Measurements from ENCODE around the gene SLC6A17.

Gene SLC6A17

DNA sequence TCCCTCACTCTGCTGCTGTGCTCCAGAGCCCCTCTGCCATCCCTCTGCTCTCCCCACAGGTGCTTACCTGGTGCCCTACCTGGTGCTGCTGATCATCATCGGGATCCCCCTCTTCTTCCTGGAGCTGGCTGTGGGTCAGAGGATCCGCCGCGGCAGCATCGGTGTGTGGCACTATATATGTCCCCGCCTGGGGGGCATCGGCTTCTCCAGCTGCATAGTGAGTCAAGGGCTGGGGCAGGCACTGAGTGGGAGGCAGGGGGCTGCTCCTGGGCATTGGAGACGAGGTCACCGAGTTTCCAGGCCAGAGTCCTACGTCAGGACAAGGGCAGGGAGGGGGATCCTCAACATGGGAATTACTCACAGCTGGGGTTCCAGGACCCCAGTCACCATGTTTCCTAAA, 21.7 kb downstream of the SLC6A17 start:
- no peak for DNase-seq (ENCODE audit: low read depth in 2 of 3, low spot score in 2 of 3)

DNA sequence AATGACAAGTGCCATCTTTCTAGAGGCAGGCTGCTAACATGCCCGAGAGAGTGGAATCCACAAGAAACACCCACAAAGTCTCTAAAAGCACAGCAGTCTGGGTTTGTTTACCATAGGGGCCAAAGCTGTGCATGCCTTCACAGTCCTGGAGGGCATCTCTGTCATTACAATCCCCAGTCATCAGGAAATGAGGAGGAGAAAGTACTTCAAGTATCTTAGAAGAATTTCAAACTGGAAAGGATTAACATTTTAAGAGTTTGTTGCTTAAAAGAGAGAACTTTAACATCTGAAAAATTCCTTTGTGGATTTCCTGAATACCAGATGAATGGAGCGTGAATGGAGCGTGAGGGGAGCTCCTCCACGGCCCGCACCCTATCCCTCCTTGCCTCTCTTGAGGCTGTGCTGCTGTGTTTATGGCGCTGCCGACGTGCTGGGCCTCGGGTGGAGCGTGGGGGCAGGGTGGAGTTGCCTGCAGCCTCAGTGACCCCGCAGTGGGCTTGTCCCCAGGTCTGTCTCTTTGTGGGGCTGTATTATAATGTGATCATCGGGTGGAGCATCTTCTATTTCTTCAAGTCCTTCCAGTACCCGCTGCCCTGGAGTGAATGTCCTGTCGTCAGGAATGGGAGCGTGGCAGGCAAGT, 23.3 kb downstream of the SLC6A17 start:
- no peak for DNase-seq (ENCODE audit: low read depth in 2 of 3, low spot score in 2 of 3)

DNA sequence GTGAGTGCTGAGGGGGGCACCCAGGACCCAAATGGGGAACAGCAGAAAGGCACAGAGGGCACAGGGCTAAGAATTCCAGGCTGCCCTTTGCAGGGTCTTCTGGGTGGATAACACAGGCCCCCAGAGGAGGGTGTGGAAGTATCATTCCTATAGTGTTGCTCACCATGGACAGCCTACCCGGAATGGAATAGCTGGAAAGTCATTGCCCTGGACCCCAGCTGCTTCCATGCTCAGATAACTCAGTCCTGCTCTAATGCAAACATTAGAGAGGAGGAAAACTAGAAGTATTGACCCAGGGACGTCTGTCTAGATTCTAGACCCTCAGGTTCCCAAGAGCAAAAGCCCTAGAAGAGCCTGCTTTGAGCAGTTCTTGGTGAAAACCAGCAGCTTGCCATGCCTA, 24.7 kb downstream of the SLC6A17 start:
- no peak for DNase-seq (ENCODE audit: low read depth in 2 of 3, low spot score in 2 of 3)

DNA sequence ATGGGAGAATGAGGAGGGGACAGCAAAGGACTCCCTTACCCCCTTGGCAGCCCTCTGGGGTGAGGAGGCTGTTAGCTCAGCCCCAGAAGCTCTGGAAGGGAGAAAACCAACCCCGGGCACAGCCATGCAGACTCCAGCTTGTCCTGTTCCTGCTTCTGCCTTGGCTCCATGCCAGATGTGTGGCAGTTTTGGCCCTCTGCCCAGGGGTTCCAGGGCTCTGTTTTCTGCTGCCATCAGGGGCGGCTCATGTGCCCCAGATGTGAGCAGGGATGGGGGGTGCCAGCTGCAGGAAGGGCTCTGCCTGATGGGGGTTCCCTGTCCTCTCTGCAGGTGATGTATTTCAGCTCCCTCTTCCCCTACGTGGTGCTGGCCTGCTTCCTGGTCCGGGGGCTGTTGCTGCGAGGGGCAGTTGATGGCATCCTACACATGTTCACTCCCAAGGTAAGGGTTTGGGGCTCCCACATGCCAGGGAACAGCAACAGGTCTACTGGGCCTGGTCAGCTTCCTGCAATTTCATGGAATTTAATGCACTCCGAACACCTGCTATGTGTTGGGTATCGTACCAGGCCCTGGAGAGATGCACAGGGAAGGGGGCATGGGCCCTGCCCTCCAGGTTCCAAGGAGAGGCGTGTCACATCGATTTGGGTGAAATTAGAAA, 26.1 kb downstream of the SLC6A17 start:
- DNase-seq (ENCODE audit: low read depth in 2 of 3, low spot score in 2 of 3), result no peak

DNA sequence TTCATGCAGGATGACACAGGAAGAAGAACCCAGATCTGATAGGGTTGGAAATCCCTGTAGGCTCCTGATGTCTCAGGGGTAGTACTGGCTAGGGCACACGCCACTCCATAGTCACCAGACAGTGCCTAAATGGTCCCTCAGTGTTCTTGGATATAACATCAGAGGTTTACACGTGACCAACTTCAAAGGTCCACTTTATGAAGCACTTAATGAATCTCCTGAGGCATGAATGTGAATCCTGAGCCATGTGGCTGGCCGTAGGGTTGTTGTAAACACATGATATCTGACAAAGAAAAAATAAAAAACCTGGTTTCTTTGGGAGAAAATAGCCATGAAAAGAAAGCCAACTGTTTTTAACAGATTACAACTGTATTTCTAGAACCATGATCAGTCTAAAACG, 27.5 kb downstream of the SLC6A17 start:
- DNase-seq (ENCODE audit: low read depth in 2 of 3, low spot score in 2 of 3), result no peak

DNA sequence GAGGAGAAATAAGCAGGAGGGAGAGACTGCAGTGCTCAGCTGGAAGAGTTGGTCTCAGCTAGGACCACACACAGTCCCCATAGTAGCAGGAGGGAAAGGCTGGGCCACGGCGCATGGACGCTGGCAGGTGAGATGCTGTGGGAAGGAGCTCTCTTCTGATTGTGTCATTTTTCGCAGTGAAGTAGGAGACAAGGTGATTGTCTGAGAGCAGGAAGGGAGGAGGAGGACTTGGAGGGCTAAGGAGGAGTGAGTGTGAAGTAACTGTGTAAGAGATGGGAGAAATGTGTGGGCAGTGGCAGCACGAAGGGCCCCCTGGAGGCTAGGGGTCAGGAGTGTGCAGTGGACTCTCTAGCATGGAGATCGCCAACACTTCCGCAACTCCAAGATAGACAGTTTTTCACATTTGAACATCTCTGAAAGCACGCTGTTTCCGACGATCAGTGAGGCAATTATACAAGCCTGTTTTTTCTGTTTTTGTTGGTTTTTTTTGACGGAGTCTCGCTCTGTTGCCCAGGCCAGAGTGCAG, 33.4 kb downstream of the SLC6A17 start:
- no peak for DNase-seq (ENCODE audit: low read depth in 2 of 3, low spot score in 2 of 3)

DNA sequence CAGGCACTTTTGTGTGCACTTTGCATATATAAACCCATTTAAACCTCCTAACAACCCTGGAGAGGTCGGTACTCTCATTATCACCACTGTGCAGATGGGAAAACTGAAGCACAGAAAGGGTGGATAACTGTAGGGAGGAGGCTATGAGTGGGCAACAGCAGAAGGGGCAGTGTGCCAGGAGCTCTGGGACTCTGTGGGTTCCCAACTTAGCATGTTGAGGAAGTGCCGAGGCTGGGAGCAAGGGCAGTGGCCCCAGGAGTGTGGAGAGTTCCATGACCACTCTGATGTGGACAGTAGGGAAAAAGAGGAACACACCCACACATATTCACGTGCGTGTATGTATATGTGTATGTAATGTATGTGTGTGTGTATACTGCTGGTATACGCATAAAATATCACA, 34.2 kb downstream of the SLC6A17 start:
- no peak for DNase-seq (ENCODE audit: low read depth in 2 of 3, low spot score in 2 of 3)

DNA sequence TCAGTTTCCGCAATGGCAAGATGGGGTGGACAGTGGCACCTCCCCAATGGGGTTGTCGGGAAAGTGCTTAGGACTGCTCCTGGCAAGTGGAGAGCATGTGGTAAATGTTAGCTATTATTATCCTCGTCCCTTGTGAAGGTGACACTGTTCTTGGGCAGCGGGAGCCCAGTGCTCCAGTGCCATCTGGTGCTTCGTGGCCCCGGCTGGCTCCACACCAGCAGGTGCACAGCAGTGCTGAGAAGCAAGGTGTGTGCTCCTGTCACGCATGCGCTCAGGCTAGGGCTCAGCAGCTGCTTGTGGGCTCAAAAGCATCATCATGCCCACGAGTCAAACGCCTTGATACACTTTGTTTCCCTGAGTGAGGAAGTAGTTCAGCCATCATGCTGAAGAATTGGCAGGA, 34.9 kb downstream of the SLC6A17 start:
- no peak for DNase-seq (ENCODE audit: low read depth in 2 of 3, low spot score in 2 of 3)

DNA sequence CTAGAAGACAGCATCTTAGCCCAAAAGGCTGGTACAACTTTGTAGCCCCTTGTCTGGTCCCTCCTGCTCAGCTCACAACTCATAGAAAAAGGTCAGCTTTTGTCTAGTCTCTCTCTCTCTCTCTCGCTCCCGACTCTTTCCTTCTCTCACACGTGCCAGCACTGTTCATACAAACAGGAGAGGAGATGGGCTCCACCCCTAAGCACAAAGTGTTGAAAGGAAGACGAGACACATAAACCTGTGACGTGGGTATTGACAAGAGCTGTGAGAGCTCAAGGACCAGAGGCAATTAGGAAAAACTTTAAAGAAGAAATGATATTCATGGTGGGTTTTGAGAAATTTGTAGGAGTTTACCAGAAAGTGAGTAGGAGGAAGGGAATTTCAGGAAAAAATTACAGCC, 36.3 kb downstream of the SLC6A17 start:
- no peak for DNase-seq (ENCODE audit: low read depth in 2 of 3, low spot score in 2 of 3)

DNA sequence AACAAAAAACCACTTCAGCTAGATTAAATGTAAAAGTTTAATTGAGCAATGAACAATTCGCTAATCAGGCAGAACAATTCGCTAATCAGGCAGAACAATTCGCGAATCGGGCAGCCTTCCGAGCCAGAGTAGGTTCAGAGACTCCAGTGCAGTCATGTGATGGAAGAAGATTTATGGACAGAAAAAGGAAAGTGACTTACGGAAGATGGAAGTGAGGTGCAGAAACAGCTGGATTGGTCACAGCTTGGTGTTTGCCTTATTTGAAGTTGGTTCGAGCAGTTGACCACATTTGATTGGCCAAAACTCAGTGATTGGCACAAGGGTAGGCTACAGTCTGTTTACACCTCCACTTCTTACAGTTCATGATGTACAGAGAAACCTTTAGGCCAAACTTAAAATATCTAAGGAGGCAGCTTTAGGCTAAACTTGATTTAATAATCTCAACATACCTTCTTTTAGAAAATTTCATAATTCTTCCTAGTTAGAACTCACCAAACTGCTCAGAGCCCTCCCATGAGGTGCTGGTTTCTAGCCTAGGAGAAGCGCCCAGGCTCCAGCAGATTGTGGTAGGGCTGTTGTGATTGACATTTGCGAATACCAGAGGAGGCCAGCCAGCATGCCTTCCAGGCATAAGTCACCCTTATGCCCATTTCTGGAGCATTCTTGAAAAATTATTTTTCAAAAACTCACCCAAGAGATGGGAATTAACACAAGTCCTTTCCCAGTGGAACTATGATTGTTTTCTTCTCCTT, 37.0 kb downstream of the SLC6A17 start:
- no peak for DNase-seq (ENCODE audit: low read depth in 2 of 3, low spot score in 2 of 3)

DNA sequence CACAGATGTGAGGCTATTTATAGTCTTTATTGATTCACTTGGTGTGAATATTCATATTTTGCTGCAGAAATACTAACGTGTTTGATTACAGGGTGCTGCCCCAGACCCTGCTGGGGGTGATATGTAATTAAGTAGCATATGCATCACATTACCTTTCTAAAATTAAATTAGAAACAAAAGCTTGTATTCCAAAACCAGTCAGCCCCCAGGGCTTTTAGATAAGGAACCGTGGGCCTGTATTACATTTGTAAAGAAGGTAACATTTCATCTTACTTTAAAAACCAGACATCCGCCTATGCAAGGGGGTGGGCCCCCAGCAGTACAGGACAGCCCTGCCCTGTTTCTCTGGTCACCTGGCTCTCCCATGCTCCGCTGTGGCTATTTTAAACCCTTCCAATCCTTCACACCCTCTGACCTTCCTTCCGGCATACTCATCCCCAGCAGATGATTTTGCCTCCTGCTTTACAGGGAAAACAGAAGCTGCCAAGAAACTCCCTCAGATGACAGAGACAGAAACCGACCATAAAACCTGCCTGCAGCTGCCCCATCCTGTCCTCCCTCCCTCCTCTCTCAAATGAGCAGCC, 37.8 kb downstream of the SLC6A17 start:
- DNase-seq (ENCODE audit: low read depth in 2 of 3, low spot score in 2 of 3), result no peak

DNA sequence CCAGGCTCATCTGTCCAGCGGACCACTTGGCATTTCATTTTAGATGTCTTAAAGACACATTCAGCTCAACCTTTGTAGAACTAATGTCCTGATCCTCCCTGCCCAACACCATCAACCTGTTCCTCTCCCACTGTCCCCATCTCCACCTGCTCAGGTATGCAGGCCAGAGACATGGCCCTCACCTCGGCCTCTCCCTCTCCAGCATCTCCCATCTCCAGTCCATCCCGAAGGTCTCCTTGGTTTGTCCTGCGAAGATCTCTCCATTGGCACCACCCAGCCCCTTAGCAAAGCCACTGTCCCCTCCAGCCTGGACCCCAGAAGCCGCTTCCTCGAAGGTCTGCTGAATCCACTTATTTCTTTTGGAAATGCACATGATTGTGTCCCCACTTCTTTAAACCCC, 38.9 kb downstream of the SLC6A17 start:
- DNase-seq (ENCODE audit: low read depth in 2 of 3, low spot score in 2 of 3), result no peak

DNA sequence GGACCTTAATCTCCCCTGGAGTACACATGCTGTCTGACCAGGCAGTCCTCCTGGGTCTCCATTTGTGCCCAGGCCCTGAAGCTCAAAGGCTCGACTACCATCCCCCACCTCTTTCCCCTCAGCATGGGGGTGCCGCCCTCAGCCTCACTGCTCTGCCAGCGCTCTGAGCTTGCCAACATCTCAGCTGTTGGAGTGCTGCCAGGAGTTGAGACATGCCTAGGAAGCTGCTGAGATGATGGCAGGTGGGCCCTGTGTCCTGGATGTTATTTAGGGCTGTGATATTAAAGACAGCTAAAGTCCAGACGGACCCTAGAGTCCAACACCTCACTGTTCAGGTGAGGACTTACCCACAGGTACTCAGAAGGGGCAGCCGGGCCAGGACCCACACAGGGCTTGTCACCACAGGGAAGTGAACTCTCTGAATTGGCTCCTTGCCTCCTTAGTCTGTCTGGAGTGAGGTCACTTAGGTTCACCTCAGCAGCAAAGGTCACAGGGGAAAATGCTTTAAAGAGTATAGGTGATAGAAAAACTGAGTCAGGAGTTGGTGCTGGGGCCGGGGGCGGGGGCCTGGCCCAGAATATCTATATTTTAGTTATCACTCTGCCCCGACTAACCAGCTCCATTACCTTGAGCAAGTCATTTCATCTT, 40.1 kb downstream of the SLC6A17 start:
- DNase-seq (ENCODE audit: low read depth in 2 of 3, low spot score in 2 of 3), result no peak

DNA sequence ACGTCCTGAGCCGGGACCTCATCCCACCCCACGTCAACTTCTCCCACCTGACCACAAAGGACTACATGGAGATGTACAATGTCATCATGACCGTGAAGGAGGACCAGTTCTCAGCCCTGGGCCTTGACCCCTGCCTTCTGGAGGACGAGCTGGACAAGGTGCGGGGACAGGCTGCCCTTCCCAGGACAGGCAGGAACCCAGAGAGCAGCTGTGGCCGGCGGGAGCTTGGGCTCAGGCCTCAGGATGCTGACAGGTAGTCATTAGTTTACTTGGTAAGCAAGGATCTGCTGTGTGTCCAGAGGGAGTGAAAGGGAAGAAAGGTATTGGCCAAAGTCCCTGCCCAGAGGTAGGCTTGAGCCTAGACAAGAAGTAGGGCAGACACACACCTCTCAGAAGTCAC, 42.2 kb downstream of the SLC6A17 start:
- no peak for DNase-seq (ENCODE audit: low read depth in 2 of 3, low spot score in 2 of 3)

DNA sequence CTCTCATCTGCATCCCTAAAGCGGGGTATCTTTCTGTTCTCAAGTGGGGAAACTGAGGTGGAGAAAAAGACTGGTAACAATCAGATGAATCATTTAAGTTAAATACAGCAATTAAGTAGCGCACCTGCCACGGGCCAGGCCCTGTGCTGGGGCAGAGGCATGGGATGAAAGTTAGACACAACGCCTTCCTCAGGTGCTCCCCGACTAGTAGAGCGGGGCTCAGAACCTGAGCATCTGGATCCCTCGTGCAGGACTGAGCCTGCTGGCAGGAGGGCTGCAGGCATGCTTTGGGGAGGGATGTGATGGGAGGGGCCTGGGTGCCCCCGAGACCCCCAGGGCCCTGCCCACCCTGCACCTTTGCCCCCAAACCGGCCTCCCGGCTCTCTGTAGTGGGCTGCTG, 44.9 kb downstream of the SLC6A17 start:
- DNase-seq (ENCODE audit: low read depth in 2 of 3, low spot score in 2 of 3), result no peak

DNA sequence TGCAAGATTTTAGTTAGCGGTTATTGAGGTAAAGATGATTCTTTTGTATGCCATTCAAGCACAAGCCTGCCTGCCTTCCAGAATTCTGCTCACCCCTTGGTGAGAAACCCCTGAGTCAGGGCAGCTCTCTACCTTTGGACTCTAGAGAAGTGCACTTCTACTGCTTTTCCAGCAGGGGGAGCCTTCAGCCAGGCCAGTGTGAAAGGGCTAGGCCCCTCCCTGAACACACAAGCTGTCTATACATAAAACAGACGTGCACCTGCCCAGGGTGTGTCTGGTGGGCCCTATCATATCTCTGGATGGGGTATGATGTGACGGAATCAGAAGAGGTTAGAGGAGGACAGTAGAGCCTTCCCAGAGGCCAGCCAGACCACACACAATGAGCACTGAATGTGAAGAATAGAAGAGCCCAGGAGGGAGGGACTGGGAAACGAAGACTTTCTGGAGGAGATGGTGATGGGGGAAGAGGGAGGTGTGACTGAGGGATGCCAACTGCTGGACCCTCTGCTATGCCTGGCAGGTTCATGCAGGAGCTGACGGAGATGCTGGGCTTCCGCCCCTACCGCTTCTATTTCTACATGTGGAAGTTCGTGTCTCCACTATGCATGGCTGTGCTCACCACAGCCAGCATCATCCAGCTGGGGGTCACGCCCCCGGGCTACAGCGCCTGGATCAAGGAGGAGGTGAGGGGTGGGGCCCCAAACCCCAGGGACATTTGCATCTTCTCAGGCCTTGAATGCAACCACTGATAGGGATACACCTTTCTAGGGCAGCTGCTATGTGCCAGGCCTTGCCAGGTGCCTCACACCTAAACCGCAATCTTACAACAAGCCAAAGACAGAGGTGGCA, 46.8 kb downstream of the SLC6A17 start:
- DNase-seq (ENCODE audit: low read depth in 2 of 3, low spot score in 2 of 3), result no peak

DNA sequence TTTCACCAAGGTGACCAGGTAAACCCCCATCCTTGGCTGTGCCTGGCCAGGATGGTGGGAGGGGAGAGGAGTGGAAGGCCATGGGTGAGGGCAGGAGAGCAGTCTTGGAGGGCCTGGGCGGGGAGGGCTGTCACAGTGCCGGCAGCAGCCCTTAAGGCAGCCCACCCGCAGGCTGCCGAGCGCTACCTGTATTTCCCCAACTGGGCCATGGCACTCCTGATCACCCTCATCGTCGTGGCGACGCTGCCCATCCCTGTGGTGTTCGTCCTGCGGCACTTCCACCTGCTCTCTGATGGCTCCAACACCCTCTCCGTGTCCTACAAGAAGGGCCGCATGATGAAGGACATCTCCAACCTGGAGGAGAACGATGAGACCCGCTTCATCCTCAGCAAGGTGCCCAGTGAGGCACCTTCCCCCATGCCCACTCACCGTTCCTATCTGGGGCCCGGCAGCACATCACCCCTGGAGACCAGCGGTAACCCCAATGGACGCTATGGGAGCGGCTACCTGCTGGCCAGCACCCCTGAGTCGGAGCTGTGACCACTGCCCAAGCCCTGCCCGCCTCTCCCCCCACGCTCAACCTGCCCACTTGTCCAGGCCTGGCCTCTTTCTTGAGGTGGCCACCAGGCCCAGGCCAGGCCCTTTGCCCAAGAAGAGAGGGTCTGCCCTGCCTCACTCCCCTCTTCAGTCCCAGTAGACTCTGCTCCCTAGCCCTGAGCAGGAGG, 47.8 kb downstream of the SLC6A17 start:
- DNase-seq (ENCODE audit: low read depth in 2 of 3, low spot score in 2 of 3), result no peak

DNA sequence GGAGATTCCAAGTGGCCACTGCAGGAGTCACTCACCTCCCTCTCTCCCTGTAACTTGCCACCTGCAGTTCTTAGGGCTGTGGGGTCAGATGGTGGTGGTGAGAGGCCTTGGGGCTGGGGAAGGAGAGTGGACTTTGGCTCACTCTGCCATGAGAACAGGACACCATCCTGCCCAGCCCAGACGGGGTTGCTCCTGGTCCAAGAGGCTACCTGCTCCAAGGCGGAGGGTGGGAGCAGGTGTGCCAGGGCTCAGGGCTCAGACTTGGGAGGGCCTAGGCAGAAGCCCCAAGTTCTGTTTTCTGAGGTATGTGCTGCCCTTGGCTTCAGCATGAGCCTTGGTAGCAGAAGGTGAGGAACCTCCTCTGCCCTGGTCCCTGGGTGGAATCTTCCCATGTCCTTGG, 48.5 kb downstream of the SLC6A17 start:
- DNase-seq (ENCODE audit: low read depth in 2 of 3, low spot score in 2 of 3), result no peak

DNA sequence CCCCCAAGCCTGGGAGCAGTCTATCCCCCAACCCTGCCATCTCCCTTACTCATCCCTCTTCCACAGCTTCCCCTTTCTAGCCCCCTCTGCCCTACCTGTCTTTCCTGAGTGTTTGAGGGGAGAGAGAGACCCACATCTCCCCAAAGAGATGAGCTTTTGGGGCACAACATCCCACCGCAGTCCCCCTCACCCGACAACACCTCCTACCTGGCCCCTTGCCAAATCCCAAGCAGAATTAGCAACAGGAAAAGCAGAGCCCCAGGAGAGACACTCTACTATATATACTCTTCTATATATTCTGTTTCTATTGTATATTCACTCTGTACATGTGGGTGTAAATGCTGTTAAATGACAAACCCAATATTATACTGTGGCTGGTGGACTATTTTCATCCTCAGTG, 49.9 kb downstream of the SLC6A17 start:
- no peak for DNase-seq (ENCODE audit: low read depth in 2 of 3, low spot score in 2 of 3)

DNA sequence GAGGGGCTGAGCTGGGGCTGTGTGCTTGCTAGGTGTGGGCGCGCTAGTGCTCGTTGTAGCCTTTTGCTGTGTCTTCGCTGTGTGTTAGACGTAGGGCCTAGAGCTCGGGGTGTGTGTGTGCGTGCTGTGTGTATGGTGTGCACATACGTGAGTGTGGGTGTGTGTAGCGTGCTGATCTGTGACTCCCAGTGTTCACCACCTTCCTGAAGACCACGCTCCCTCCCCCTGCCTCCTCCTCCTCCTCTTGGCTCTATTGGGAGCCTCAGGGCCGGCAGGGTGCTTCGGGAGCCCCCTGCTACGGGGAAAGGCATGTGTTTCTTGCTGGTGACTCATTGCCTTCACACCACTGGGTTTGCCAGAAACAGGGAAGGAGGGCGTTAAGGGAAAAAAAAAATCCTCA, 50.4 kb downstream of the SLC6A17 start:
- no peak for DNase-seq (ENCODE audit: low read depth in 2 of 3, low spot score in 2 of 3)

Measured in activated CD8-positive, alpha-beta memory T cell treated with anti-CD3 and anti-CD28 coated beads for 48 hours (primary cell).